GM12874 (cell line): ENCODE results near the gene ZNF710.

Experiments
- CTCF ChIP-seq: IDR thresholded peaks from 2 replicates; pipeline ENCODE4 v1.5.1; 2011; ENCODE audit warnings: low read depth, mild to moderate bottlenecking, control low read depth, low read length, moderate library complexity; ENCODE audit not compliant: insufficient read depth

Gene ZNF710

DNA sequence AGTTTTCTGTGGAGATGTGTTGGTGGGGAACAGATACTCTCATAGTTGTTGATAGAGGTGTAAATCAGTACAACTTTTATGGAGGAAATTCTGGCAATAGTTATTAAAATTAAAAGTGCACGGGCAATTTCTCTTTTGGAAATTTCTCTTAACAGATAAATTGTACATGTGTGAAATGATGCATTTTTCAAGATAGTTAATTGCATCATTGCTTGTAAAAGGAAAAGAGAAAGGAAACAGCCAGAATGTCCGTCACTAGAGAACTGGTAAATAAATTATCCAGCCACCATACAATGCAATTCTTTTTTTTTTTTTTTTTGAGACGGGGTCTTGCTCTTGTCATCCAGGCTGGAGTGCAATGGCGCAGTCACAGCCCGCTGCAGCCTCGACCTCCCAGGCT lies 14.2 kb downstream of the ZNF710 start:
- no peak for TF ChIP-seq CTCF

DNA sequence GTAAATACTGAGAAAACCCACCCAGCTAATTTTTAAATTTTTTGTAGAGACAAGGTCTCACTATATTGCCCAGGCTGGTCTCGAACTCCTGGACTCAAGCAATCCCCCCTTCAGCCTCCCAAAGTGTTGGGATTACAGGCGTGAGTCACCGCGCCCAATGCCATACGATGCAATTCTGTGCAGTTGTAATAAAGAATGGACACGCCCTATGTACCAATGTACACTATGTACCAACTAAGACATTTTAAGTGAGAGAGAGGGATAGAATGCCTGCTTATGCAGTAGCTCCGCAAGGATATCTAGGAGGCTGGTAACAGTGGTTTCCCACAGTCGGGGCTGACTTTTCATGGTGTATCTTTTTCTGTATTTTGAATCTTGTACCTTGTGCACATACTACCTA lies 14.6 kb downstream of the ZNF710 start:
- no peak for TF ChIP-seq CTCF

- TF ChIP-seq CTCF, result no peak
Observed at GRCh38 chr15:90016721-90017120, 15.6 kb downstream of the ZNF710 start.

DNA sequence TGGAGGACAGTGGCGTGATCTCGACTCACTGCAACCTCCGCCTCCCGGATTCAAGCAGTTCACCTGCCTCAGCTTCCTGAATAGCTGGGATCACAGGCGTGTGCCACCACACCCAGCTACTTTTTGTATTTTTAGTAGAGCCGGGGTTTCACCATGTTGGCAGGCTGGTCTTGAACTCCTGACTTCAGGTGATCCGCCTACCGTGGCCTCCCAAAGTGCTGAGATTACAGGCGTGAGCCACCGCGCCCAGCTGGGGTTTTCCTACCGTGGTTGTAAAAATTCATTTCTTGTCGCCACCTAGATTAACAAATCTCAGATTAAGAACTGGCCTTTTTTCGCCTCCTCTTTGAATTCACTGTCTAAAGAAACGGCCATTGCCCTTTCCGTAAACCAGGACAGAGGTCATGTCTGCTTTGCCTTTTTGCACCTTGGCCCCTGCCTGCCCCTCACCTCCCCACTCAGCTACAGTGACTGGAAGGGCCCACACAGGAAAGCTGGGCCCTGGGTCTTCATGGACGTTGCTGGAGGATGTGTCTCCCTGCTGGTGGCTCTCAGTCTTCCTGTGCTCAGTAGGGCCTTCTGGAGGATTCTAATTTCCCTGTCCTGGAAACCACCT lies 17.2 kb downstream of the ZNF710 start:
- no peak for TF ChIP-seq CTCF

DNA sequence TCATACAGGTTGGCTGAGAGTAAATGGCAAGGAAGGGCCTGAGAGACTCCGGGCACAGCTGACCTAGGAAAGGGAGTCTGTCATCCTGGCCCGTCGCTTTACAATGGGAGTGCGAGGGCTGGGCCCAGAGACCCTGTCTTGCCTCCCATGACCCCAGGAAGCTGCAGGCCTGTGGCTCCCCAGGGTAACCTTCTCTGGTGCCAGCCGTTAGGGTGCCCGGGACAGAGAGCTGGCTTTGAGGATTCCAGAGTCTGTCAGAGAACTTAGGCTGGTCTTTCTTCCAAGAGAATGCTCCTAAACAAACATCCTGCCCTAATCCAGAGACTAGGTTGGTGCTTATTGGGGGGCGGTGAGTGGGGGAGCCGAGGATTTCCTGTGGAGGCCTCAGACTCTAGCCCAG lies 18.5 kb downstream of the ZNF710 start:
- TF ChIP-seq CTCF, result no peak

GRCh38 chr15:90020021-90020735 lies 19.1 kb downstream of the ZNF710 start:
- no peak for TF ChIP-seq CTCF

DNA sequence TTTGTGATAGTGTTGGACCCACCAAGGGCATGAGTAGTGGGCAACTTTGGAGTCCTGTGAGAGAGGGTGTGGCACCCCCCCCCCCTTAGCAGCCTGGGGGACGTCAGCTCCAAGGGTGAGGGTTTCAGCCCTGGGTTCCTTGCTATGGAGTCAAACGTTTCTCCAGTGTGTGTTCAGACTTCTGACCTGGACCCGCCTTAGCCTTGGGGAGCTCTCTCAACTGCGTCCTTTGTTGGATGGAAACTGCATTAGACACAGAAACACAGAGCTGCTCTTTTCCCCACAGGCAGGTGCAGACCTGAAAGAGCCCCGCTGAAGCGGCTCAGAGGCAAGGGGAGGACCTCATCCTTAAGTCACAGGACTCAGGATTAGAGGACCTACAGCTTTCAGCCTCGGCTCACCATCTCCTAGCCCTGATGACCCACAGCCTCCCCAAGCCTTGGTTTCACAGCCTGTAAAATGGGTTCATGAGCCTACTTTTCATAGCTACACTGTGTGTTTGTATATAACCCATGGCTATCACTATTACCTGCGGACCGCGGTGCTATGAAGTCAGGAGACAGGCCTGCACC lies 19.9 kb downstream of the ZNF710 start:
- TF ChIP-seq CTCF, result no peak
